ENCODE measurements around the gene NR3C2.

The NR3C2 gene

DNA sequence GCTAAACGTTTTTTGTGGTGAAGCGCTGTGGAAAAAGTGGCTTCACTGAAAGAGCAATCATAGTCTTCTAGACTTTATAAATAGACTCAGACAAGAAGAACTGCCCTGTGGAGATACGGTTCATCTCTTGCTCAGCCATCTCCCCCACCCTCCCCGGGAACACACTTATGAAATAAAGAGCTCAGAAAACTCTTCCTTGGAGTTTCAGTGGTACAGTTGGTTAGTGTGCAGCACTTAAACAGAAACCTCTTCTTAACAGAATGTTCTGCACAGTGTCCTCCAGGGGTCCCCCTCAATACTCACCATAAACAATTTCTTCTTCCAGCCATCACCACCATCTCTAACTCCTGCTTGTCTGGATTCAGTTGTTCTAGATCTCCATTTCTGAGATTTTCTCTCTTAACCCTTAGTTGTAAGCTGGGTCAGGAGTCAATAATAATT lies 397.3 kb downstream of the NR3C2 start:
- no peak for DNase-seq (ENCODE audit: low spot score)

DNA sequence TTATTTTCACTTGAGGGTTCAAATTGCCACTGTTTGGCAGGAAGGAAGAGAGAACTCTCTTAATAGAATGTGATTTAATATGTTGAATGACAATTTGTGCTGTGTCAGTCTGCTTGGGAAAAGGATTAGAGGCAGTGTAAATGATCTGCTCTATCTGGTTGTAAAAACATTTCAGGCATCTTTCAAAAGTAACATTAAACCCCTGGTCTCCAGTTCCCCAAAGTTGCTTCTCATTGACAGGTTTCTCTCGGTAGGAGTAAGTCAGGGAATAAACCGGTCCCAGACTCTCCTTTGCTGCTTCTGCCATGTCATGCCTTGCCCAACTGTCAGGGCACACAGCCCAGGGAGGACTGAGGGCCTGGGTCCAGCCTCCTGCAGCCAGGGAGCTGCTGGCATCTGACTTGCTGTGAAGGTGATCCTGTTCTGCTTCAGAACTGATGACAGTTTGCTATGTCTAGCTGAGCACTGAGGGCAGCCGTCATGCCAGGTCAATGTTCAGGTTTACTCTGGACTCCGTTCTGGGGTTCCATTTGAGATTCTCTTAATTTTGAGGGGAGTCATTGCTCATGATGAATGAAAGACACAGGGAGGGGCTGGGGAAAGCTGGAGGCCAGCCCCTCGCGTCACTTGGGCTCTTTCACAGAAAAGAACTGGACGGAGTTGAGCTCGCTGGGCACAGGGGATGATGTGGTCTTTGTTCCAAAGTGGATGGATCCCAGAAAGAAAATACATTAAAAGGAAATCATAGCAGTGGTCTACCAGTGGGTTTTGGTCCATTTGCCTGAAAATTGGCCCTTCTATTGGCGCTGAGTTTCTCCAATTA lies 397.9 kb downstream of the NR3C2 start:
- no peak for DNase-seq (ENCODE audit: low spot score)

DNA sequence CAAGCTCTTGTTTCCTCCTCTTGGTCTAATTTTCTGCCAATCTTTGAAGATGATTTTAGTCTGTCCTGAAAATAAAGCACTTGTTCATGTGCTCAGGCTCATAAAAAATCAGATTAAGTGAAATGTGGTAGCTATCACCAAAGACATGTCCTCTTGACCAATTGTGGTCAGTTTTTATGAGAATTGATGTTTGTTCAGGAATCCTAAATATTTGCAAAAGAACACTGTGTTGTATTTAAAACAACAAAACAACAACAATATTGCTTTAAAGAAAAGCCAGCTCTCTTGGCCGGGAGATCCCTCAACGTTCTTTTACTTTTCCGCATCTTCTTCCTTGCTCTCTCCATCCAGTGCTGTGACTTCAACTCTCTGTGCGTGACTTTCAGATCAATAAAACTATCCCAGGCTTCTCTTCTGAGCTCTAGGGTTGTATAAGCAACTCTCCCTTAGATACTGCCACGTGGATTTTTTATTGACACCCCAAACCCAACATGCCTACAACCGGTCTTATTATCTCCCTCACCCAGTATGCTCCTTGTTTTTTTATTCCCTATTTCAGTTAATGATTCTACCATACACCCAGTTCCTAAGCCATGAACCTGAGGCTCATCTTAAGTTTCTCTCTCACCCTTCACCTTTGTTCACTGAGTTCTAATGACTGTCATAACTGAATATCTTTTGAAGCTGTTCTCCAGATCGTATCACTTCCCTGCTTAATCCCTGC lies 400.4 kb downstream of the NR3C2 start:
- no peak for DNase-seq (ENCODE audit: low spot score)

DNA sequence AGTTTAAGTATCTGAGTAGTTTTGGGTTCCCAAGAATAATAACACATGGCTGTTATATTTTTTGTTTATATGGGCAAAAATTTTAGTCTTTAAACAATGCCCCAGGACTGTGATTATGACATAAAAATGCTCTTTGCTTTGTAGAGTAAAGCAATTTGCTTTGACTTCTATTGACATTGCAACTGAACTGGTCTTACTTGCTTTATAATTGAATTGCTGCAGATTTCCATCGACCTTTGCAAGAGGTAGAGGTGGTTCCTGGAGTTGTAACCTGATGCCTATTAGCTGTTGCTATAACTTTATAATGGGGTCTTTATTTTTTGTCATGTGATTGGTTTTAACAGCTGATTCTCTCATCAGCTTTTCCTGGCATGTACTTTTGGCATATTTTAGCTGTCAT lies 407.4 kb downstream of the NR3C2 start:
- no peak for DNase-seq (ENCODE audit: low spot score)

DNA sequence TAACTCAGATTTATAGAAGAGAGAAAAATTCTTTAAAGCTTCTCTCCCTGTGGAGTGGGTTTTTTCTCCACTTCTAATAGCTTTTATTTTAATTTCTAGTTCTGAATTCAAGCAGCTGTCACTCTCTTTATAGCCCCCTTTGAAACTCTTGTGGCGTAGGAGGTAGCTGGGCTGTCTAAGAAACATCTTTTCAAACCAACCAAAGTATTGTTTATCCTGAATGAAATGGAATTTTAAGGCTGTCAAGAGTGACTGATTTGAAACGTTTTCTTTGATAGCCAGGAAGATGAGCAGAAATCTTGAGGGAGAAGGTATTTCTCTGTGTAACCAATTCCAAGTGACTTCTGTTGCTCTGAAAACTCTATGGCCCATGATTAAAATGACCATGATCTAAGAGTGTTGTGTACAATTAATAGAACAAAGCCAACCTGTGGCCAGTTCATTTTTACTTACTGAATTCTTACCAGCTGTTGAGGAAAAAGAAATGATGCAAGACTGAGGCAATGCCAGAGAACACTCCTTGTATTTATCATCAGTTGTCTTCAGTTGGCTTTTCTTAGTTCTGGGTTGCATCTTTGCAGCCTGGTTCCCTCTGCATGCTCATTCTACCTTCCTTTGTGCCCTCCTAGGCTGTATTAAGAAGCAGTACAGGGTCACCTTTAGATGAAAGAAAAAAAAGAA lies 411.9 kb downstream of the NR3C2 start:
- DNase-seq (ENCODE audit: low spot score): no peak

DNA sequence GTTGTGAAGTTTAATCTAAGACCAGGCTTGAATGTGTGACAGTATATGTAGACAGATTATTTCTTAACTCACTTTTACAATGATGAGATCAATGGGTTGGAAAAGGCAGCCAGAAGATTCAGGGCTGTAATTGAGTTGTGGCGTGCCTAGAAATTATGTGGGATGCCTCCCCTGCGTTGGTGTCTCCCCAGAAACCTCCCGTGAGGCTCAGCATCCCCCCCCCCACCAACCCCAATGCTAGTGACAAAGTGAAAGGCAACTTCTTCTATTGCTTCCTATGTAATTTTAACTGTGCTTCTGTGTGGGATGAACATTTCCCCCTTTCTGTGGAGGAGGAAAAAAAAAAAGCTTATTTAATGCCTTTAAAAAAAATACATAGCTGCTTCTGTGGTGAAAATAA lies 412.4 kb downstream of the NR3C2 start:
- DNase-seq (ENCODE audit: low spot score): no peak

Measured in hematopoietic multipotent progenitor cell treated with erythropoietin and hydrocortisone succinate and interleukin-3 and kit ligand, for 17 days (in vitro differentiated cells).